H9 (cell line): ENCODE measurements around the gene HEATR5B. TPM values are rescaled to one million over a fixed set of nuclear protein-coding genes. Genes with fewer than 3 reads are reported as not detected.

Experiments used
- DNase-seq: peaks from one replicate; pipeline ENCODE4 v3.0.0-alpha.2; 2017
- H2AFZ ChIP-seq: one replicate; pipeline ENCODE4 v1.6.1; 2013; ENCODE audit warnings: mild to moderate bottlenecking, low read length, control low read depth, moderate library complexity
- H2AK5ac ChIP-seq: 2 replicates; pipeline ENCODE4 v1.6.1; 2013; ENCODE audit warnings: low read length, control low read depth, mixed read lengths; ENCODE audit not compliant: insufficient read length
- H2BK120ac ChIP-seq: one replicate; pipeline ENCODE4 v1.6.1; 2013; ENCODE audit warnings: low read depth, mild to moderate bottlenecking, low read length, control low read depth, inconsistent platforms; ENCODE audit not compliant: poor library complexity, severe bottlenecking
- H2BK12ac ChIP-seq: 2 replicates; pipeline ENCODE4 v1.6.1; 2013; ENCODE audit warnings: low read length, control low read depth, mixed read lengths, low read depth; ENCODE audit not compliant: insufficient read length
- H2BK15ac ChIP-seq: 2 replicates; pipeline ENCODE4 v1.6.1; 2013; ENCODE audit warnings: low read depth, low read length, control low read depth
- H2BK20ac ChIP-seq: one replicate; pipeline ENCODE4 v1.6.1; 2013; ENCODE audit warnings: low read depth, mild to moderate bottlenecking, low read length, control low read depth, inconsistent platforms; ENCODE audit not compliant: poor library complexity, severe bottlenecking
- H2BK5ac ChIP-seq: 2 replicates; pipeline ENCODE4 v1.6.1; 2013; ENCODE audit warnings: low read length, control low read depth, mixed read lengths; ENCODE audit not compliant: insufficient read length
- H3K14ac ChIP-seq: 2 replicates; pipeline ENCODE4 v1.6.1; 2013; ENCODE audit warnings: low read length, control low read depth; ENCODE audit not compliant: insufficient read depth
- H3K18ac ChIP-seq: 2 replicates; pipeline ENCODE4 v1.6.1; 2013; ENCODE audit warnings: low read depth, mild to moderate bottlenecking, mixed read lengths, low read length, control low read depth; ENCODE audit not compliant: insufficient read length
- H3K23ac ChIP-seq: 2 replicates; pipeline ENCODE4 v1.6.1; 2013; ENCODE audit warnings: low read length, control low read depth, mixed read lengths, low read depth; ENCODE audit not compliant: insufficient read length
- H3K23me2 ChIP-seq: 2 replicates; pipeline ENCODE4 v1.6.1; 2013; ENCODE audit warnings: low read depth, mild to moderate bottlenecking, mixed read lengths, low read length, control low read depth; ENCODE audit not compliant: insufficient read length, poor library complexity, severe bottlenecking
- H3K27ac ChIP-seq: 2 replicates; pipeline ENCODE4 v1.5.1; 2013; ENCODE audit warnings: low read length, control low read depth, mixed read lengths, low read depth; ENCODE audit not compliant: insufficient read length
- H3K27me3 ChIP-seq: 2 replicates; pipeline ENCODE4 v1.6.1; 2013; ENCODE audit warnings: low read length, control low read depth, inconsistent platforms; ENCODE audit not compliant: insufficient read depth
- H3K4ac ChIP-seq: 2 replicates; pipeline ENCODE4 v1.6.1; 2013; ENCODE audit warnings: low read depth, mild to moderate bottlenecking, control low read depth, inconsistent platforms, low read length, moderate library complexity
- H3K4me1 ChIP-seq: 2 replicates; pipeline ENCODE4 v1.6.1; 2013; ENCODE audit warnings: low read length, control low read depth, inconsistent platforms; ENCODE audit not compliant: insufficient read depth
- H3K4me2 ChIP-seq: 2 replicates; pipeline ENCODE4 v1.6.1; 2013; ENCODE audit warnings: low read length, control low read depth, mixed read lengths; ENCODE audit not compliant: insufficient read length, insufficient read depth
- H3K56ac ChIP-seq: 2 replicates; pipeline ENCODE4 v1.6.1; 2013; ENCODE audit warnings: low read depth, mild to moderate bottlenecking, mixed read lengths, low read length, control low read depth; ENCODE audit not compliant: insufficient read length
- H3K79me1 ChIP-seq: 2 replicates; pipeline ENCODE4 v1.6.1; 2013; ENCODE audit warnings: low read depth, mild to moderate bottlenecking, moderate library complexity, low read length, control low read depth, inconsistent platforms; ENCODE audit not compliant: insufficient read depth, poor library complexity, severe bottlenecking
- H3K79me2 ChIP-seq: 2 replicates; pipeline ENCODE4 v1.6.1; 2013; ENCODE audit warnings: low read length, control low read depth, inconsistent platforms; ENCODE audit not compliant: insufficient read depth
- H3K9ac ChIP-seq: 2 replicates; pipeline ENCODE4 v1.6.1; 2013; ENCODE audit warnings: low read length, control low read depth, mixed read lengths; ENCODE audit not compliant: insufficient read length; ENCODE audit errors: extremely low read depth
- H3K9me3 ChIP-seq: one replicate; pipeline ENCODE4 v1.6.1; 2013; ENCODE audit warnings: low read depth, low read length, inconsistent platforms; ENCODE audit not compliant: control insufficient read depth
- H3T11ph ChIP-seq: one replicate; pipeline ENCODE4 v1.6.1; 2013; ENCODE audit warnings: mild to moderate bottlenecking, low read length, control low read depth, inconsistent platforms
- H4K20me1 ChIP-seq: one replicate; pipeline ENCODE4 v1.6.1; 2013; ENCODE audit not compliant: control insufficient read depth, insufficient read length, insufficient read depth
- H4K5ac ChIP-seq: 2 replicates; pipeline ENCODE4 v1.6.1; 2013; ENCODE audit warnings: low read depth, mild to moderate bottlenecking, mixed read lengths, low read length, control low read depth; ENCODE audit not compliant: insufficient read length
- H4K8ac ChIP-seq: replicated peaks from 2 replicates; pipeline ENCODE4 v1.6.1; 2013; ENCODE audit warnings: low read length, control low read depth, mixed read lengths, low read depth; ENCODE audit not compliant: insufficient read length
- H4K91ac ChIP-seq: 2 replicates; pipeline ENCODE4 v1.6.1; 2013; ENCODE audit warnings: low read depth, mild to moderate bottlenecking, moderate library complexity, mixed read lengths, low read length, control low read depth; ENCODE audit not compliant: insufficient read length
- H3K27ac Mint-ChIP-seq, 3 experiments: 2 replicates in 2 of 3; 3 replicates in 1 of 3; pipeline ENCODE4 v1.8.0; 2020 to 2021; ENCODE audit warnings: mixed read lengths in 3 of 3, mild to moderate bottlenecking in 1 of 3, moderate library complexity in 1 of 3
- H3K27me3 Mint-ChIP-seq: 2 replicates; pipeline ENCODE4 v1.8.0; 2021; ENCODE audit warnings: low read depth, mild to moderate bottlenecking, moderate library complexity, mixed read lengths
- H3K36me3 Mint-ChIP-seq, 3 experiments: 2 replicates in 2 of 3; 3 replicates in 1 of 3; pipeline ENCODE4 v1.8.0; 2020 to 2021; ENCODE audit warnings: low read depth in 3 of 3, mixed read lengths in 3 of 3; ENCODE audit not compliant: insufficient read depth in 1 of 3
- H3K4me1 Mint-ChIP-seq, 2 experiments: 2 replicates each; pipeline ENCODE4 v1.8.0; 2020; ENCODE audit warnings: mixed read lengths in 2 of 2
- H3K4me3 Mint-ChIP-seq, 2 experiments: 2 replicates in 1 of 2; 3 replicates in 1 of 2; pipeline ENCODE4 v1.8.0; 2020 to 2021; ENCODE audit warnings: mild to moderate bottlenecking in 2 of 2, mixed read lengths in 2 of 2, moderate library complexity in 1 of 2
- H3K9me3 Mint-ChIP-seq, 2 experiments: 2 replicates in 1 of 2; 3 replicates in 1 of 2; pipeline ENCODE4 v1.8.0; 2020; ENCODE audit warnings: mild to moderate bottlenecking in 2 of 2, mixed read lengths in 2 of 2, moderate library complexity in 1 of 2
- WGBS: extraction: QIAGEN DNeasy Blood & Tissue Kit; methylation state at CpG from one replicate; pipeline ENCODE4 v1.1.7; 2013; ENCODE audit warnings: missing lambda C conversion rate, low lambda C conversion rate, mixed read lengths; ENCODE audit not compliant: insufficient read length; ENCODE audit errors: extremely low coverage; 5-methylcytosine and 5-hydroxymethylcytosine counted together
- total RNA-seq: library from RNA; stranded (reverse); gene quantifications from 2 replicates; pipeline ENCODE4 v1.2.1, GENCODE V29; 2021
- TF ChIP-seq, protein P1 (sequence below): fragments of 200-600 bp; sonication (generic); conservative IDR thresholded peaks from 3 replicates; pipeline ENCODE4 v1.8.0; 2021; ENCODE audit warnings: antibody characterized with exemption, mild to moderate bottlenecking

The HEATR5B gene
- total RNA-seq, 1 experiment from 2014 or later, result 14.0 TPM

GRCh38 chr2:36993841-36994620, 90.1 kb downstream of the HEATR5B start:
- Mint-ChIP-seq H3K27ac (no peak overlapping the region), H3K9me3 (no peaks in the 10 kb centered on the region; a peak in 1 of 5 replicates), H3K4me1 (no peaks in the 10 kb centered on the region), H3K4me3 (no peak overlapping the region), H3K27me3 (no peaks in the 10 kb centered on the region), H3K36me3 (peaks cover 1 to 20% (median 15%) of the 10 kb centered on the region in 3 experiments; a peak in 5 of 7 replicates)
- no peak overlapping the region for H3T11ph ChIP-seq
- no peak overlapping the region for H2AK5ac ChIP-seq
- H3K9me3 ChIP-seq, result no peaks in the 10 kb centered on the region
- WGBS, result no CpG with 5 or more reads among the region's 6 CpGs
- no peaks in the 10 kb centered on the region for H3K79me1 ChIP-seq
- H2AFZ ChIP-seq, result no peak overlapping the region
- no peaks in the 10 kb centered on the region for H4K20me1 ChIP-seq
- H2BK120ac ChIP-seq, result no peak overlapping the region
- TF ChIP-seq, protein P1, sequence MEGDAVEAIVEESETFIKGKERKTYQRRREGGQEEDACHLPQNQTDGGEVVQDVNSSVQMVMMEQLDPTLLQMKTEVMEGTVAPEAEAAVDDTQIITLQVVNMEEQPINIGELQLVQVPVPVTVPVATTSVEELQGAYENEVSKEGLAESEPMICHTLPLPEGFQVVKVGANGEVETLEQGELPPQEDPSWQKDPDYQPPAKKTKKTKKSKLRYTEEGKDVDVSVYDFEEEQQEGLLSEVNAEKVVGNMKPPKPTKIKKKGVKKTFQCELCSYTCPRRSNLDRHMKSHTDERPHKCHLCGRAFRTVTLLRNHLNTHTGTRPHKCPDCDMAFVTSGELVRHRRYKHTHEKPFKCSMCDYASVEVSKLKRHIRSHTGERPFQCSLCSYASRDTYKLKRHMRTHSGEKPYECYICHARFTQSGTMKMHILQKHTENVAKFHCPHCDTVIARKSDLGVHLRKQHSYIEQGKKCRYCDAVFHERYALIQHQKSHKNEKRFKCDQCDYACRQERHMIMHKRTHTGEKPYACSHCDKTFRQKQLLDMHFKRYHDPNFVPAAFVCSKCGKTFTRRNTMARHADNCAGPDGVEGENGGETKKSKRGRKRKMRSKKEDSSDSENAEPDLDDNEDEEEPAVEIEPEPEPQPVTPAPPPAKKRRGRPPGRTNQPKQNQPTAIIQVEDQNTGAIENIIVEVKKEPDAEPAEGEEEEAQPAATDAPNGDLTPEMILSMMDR, result no peak
- H3K4ac ChIP-seq, result no peak overlapping the region
- no peak overlapping the region for H3K9ac ChIP-seq
- H4K5ac ChIP-seq, result no peak overlapping the region
- H3K4me1 ChIP-seq, result no peaks in the 10 kb centered on the region
- H3K23me2 ChIP-seq, result no peaks in the 10 kb centered on the region
- H3K27me3 ChIP-seq, result no peaks in the 10 kb centered on the region
- H3K18ac ChIP-seq, result no peak overlapping the region
- H4K8ac ChIP-seq, result no peak overlapping the region
- H3K56ac ChIP-seq, result no peak overlapping the region
- no peaks in the 10 kb centered on the region for H3K79me2 ChIP-seq
- no peak overlapping the region for H3K23ac ChIP-seq
- no peak overlapping the region for H2BK20ac ChIP-seq
- H2BK12ac ChIP-seq, result no peak overlapping the region
- H3K4me2 ChIP-seq, result no peak overlapping the region
- H2BK5ac ChIP-seq, result no peak overlapping the region
- DNase-seq, result no peak
- H4K91ac ChIP-seq, result no peak overlapping the region
- no peak overlapping the region for H2BK15ac ChIP-seq
- H3K27ac ChIP-seq, result no peak overlapping the region
- H3K14ac ChIP-seq, result no peak overlapping the region
